HG03159 (cell line): ENCODE data around the gene HEPN1.

ENCODE experiments used
- ATAC-seq: cut with Tn5 transposase; IDR thresholded peaks from one replicate; pipeline ENCODE4 v1.9.1; 2021; ENCODE audit warnings: mild to moderate bottlenecking, moderate library complexity; ENCODE audit not compliant: unreplicated experiment

The HEPN1 gene

GRCh38 chr11:124918950-124919349 is at the start of gene HEPN1:
HEPN1 (plus strand) TSS chr11:124919250.
- ATAC-seq, result no peak

GRCh38 chr11:124869331-124869730 is 49.7 kb upstream of the HEPN1 start:
- no peak for ATAC-seq

GRCh38 chr11:124869856-124870387 is 49.1 kb upstream of the HEPN1 start:
- ATAC-seq, result no peak

DNA sequence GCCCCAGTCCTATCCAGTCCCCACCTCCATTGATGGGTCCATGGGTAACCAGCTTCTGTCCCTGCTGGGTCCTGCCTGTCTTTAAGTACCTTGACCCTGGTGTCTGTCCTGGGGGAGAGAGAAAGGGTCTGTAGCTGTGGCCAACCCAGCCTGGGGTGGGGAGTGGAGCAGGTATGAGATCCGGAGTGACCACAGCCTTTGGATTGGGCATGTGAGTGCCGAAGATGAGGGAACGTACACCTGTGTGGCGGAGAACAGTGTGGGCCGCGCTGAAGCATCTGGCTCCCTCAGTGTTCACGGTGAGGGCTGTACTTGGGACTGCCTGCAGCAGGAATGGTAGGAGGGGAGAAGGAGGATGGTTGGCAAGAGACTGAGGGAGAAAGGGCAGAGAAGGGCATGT is 48.6 kb upstream of the HEPN1 start:
- no peak for ATAC-seq

DNA sequence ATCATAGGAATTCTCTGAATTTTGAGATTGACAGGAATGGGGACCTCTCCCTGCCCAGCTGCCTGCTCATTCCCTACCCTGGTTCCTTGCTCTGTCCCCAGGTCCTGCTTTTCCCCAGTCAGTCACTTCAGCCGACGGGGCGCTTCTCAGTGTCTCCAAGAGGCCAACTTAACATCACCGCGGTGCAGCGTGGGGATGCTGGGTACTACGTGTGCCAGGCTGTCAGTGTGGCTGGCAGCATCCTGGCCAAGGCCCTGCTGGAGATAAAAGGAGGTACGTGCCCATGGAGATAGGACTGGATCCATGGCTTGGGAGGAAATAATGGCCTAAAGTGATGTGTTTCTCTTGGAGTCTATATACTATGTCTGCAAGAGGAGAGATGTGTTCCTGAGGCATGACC is 46.8 kb upstream of the HEPN1 start:
- no peak for ATAC-seq

DNA sequence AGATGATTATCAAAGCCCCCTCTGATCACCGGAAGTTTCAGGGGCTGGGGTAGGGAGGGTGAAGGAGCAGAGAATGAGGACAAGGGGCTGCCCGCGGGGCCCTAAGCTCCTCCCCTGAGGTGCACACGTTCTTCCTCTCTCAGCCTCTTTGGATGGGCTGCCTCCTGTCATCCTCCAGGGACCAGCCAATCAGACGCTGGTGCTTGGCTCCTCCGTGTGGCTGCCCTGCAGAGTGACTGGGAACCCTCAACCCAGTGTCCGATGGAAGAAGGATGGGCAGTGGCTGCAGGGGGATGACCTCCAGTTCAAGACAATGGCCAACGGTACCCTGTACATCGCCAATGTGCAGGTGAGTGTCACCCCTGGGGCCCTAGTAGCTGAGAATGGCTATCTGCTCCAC is 46.3 kb upstream of the HEPN1 start:
- ATAC-seq, result no peak

GRCh38 chr11:124873951-124874350 is 45.1 kb upstream of the HEPN1 start:
- no peak for ATAC-seq

- no peak for ATAC-seq
Observed at GRCh38 chr11:124874571-124875255, 44.3 kb upstream of the HEPN1 start.

DNA sequence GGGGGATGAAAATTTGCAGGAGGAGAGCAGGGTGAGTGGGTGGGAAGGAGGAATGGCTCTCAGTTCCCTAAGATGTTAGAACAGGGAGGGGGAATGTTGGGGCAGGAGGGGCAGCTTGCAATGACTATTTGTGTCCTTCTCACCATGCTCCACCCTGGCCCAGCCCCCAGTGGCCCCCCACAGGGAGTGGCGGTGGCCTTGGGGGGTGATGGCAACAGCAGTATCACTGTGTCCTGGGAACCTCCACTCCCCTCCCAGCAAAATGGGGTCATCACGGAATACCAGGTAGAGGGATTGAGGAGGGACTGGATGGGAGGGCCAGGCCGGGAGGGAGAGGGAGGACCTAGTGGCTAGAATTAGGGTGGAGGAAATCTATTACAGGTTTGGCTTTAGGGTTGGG is 43.6 kb upstream of the HEPN1 start:
- ATAC-seq, result no peak

DNA sequence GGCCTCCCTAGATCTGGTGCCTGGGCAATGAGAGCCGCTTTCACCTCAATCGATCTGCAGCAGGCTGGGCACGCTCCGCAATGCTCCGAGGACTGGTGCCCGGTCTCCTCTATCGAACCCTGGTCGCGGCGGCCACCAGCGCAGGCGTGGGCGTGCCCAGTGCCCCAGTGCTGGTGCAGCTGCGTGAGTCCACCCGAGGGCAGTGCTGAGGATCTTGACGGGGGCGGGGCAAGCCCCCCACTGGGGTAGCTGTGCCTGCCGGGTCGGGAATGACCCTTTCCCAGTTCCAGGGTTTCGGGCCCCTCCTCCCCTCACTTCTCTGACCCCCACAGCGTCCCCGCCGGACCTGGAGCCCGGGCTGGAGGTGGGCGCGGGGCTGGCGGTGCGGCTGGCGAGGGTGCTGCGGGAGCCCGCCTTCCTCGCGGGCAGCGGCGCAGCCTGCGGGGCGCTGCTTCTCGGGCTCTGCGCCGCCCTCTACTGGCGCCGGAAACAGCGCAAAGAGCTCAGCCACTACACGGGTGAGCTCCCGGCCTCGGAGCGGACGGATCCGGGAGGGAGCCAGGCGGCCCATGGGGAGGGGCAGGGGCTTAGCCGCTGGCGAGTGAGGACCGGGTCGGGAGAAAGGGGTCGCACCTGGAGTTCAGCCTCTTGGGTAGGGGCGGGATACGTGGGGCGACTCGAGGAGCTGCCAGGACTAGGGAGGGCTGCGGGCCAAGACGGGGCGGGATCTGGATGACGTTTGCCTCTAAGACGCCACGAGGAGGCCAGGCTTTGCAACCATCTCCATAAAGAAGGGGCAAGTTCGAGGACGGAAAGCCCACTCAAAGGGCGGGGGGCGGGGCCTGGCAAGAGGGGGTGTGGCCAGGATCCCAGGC is 42.9 kb upstream of the HEPN1 start:
- ATAC-seq, result peak; percentile 94

DNA sequence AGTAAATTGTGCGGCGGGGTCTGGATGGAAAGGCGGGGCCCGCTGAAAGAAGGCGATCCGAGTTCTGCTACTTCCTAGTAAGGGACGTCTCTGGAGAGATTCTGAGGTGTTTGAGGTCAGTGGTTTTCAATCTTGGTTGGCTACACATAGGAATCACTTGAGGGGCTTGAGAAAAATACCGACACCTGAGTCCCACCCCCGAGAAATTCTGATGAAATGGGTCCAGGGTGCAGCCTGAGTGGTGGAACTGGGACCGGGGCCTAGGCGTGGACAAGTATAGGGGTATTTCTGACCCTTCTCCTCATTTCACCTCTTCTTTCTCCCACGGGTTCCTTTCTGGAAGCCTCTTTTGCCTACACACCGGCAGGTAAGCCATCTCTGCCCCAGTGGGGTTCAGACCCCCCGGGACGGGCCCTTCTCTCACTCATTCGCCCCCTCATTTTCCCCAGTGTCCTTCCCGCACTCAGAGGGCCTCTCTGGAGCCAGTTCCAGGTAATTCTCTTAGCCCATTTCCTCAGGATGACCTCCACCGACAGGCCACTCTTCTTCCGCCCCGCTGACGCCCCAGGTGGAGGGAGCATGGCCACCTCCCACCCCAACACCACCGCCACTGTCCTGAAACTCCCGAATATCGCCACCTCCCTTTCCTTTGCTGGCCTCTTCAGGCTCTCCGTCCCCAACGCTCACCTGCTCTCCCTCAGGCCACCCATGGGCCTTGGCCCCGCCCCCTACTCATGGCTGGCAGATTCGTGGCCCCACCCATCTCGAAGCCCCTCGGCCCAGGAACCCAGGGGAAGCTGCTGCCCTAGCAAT is 42.0 kb upstream of the HEPN1 start:
- ATAC-seq, result no peak

- ATAC-seq, result no peak
Observed at GRCh38 chr11:124877631-124877909, 41.5 kb upstream of the HEPN1 start.

- ATAC-seq, result no peak
Observed at GRCh38 chr11:124877910-124878758, 40.9 kb upstream of the HEPN1 start.

GRCh38 chr11:124878759-124879492 is 40.1 kb upstream of the HEPN1 start:
- no peak for ATAC-seq

- ATAC-seq, result no peak
Observed at GRCh38 chr11:124879493-124880289, 39.4 kb upstream of the HEPN1 start.

- no peak for ATAC-seq
Observed at GRCh38 chr11:124880290-124880611, 38.8 kb upstream of the HEPN1 start.

GRCh38 chr11:124880958-124881357 is 38.1 kb upstream of the HEPN1 start:
- ATAC-seq, result no peak

GRCh38 chr11:124882339-124883071 is 36.5 kb upstream of the HEPN1 start:
- no peak for ATAC-seq

DNA sequence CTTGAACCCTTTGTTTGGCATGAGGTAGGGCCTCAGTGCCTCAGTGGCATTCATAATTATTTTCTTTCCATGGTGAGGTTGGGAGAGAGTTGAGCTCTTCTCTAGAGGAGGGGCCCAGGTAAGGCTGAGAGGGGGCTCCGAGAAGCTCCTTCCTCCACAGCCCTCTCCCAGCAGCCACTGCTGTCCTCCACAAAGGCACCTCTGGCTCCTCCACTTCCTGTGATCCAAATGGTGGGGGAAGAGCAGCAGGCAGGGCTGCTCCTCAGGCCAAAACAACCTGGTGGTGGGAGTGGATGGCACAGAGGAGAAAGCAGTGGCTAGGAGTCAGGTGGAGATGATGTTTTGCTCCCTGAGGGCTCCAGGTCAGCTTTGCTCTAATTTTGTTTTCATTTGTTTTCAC is 34.7 kb upstream of the HEPN1 start:
- ATAC-seq, result no peak
